ENCODE data around the gene ADORA1.

Gene ADORA1

GRCh38 chr1:203162403-203162802, 34.9 kb downstream of the ADORA1 start:
- no peak for DNase-seq

DNA sequence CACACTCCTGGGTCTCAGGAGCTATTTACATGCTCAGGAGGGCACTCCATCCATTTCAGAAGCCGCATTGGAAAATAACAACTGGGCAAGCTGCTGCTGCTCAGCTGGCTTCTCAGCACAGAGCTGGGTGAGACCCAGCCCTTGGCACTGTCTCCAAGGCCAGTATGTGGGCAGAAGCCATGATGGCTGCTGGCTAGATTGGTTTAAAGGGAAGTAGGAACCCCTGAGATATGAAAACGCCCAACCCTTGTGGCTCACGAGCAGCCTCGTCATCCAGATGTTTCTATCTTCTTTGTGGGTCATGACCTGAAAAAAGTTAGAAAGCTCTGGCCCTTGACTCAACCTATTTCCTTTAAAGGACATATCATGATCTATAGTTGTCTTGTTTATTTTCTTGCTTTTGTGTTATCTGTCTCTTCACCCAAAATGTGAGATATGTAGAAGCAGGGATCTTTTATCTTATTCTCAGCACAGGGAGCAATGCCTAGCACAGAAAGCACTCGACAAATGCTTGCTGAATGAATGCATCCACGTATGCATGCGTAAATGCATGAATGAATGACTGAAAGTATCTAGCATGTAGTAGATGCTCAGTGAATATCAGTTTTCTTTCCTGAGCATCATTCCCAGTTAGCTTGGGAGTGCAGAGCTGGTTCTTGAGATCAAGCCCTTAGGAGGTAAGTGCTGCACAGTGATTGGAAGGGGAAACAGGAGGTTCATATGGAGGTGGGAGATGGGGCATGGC, 36.5 kb downstream of the ADORA1 start:
- no peak for DNase-seq

GRCh38 chr1:203165101-203165799, 37.7 kb downstream of the ADORA1 start:
- DNase-seq, result no peak

GRCh38 chr1:203165800-203166161, 38.3 kb downstream of the ADORA1 start:
- no peak for DNase-seq

GRCh38 chr1:203166192-203166940, 38.8 kb downstream of the ADORA1 start:
- no peak for DNase-seq

DNA sequence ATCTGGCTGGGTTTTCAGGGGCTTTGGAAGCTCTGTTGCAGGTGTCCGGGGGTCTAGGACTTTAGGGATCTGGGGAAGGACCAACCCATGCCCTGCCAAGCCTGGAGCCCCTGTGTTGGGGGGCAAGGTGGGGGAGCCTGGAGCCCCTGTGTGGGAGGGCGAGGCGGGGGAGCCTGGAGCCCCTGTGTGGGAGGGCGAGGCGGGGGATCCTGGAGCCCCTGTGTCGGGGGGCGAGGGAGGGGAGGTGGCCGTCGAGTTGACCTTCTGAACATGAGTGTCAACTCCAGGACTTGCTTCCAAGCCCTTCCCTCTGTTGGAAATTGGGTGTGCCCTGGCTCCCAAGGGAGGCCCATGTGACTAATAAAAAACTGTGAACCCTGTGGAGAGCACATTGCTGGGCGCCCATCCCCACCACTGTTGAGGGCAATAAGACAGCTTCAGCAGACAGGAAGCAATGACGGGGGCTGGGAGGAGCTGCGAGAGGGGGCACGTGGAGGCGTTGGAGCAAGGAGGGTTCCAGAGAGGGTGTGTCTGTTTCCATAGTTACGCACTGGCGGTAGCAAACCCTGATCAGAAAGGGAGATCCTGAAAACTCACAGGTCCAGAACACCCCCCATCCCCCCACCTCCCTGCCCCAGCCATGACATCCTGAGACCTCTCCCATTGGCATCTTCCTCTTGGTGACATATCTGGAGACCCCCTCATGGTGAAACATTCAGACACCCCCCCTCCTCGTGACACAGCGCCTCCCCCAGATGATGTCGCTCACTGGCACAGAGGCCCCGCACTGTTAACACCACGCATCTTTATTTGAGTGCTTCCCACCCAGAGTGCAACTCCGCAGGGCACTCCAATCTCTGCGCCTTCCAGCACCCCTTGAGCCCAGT, 39.7 kb downstream of the ADORA1 start:
- no peak for DNase-seq

- DNase-seq, result no peak
These were observed 40.3 kb downstream of the ADORA1 start for GRCh38 chr1:203167913-203168200.

DNA sequence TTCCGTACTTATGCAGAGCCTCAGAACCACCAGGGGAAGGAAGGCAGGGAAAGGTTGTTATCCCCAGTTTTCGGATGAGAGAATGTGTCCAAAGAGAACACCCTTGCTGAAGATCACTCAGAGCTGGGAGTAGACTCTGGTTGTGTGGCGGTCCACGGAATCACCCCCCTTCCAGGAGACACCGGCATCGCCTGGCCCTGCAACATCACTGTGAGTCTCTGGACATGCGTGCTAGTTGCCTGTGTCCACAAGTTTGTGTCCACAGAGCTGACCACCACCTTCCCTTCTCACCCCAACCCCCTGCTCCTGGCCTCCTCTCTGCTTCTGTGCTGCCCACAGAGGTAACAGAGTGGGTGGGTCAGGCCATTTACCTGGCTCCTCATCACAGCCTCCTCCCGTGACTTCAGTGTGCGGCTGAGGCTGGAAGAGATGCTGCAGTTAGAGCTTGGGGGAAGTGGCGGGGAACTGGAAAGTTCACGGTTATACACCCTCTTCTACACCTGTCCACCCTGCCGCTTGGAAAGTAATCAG, 40.8 kb downstream of the ADORA1 start:
- DNase-seq, result no peak

DNA sequence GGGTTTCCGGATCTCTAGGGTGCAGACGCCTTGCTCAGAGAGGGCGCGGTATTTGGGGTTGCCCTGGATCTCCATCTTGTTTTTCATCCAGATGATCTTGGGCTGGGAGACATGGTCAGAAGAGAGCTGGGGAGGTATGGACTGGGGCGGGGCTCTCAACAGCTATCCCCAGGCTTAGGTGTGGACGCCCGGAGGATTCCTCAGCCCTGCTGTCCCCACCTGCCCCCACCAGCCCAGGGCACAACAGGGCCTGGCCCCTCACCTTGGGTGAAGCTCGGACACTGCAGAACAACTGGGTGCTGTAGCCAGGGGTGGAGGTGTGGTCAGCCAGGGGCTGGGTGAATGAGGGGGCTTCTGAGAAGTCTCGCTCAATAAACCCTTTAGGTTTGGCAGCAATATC, 41.5 kb downstream of the ADORA1 start:
- DNase-seq, result no peak

DNA sequence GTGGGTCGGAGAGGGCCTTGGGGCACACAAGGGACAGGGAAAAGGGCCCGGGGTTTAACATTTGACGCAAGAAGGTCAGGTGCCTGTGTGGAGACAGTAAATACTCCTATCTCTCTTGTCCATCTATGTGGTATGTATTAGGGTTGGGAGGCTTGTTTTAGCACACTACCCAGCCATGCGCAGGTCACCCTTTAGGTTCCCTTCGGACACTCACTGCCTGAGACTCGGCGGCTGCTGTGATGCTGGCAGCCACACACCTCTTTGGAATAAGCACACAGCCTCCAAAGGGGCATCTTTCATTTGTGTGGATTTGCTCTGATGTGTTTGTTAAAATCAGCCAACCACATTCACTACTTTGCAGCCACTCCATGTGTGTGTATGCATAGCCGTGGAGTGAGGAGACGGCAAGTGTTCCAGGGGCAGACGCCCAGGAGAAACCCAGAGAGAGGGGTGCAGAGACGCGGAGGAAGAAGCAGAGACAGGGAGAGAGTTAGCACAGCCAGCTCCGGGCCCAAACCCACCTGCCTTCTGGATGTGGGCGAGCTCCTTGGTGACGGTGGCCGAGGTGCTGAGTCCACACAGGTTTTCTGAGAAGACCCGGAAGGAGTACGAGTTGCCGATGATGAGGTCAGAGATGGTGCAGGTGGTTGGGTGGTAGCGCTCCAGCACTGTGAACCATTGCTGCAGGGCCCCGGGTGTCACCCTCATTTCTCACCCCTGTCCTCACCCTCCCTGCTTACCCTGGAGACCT, 42.4 kb downstream of the ADORA1 start:
- no peak for DNase-seq

GRCh38 chr1:203170625-203171330, 43.3 kb downstream of the ADORA1 start:
- DNase-seq, result no peak

DNA sequence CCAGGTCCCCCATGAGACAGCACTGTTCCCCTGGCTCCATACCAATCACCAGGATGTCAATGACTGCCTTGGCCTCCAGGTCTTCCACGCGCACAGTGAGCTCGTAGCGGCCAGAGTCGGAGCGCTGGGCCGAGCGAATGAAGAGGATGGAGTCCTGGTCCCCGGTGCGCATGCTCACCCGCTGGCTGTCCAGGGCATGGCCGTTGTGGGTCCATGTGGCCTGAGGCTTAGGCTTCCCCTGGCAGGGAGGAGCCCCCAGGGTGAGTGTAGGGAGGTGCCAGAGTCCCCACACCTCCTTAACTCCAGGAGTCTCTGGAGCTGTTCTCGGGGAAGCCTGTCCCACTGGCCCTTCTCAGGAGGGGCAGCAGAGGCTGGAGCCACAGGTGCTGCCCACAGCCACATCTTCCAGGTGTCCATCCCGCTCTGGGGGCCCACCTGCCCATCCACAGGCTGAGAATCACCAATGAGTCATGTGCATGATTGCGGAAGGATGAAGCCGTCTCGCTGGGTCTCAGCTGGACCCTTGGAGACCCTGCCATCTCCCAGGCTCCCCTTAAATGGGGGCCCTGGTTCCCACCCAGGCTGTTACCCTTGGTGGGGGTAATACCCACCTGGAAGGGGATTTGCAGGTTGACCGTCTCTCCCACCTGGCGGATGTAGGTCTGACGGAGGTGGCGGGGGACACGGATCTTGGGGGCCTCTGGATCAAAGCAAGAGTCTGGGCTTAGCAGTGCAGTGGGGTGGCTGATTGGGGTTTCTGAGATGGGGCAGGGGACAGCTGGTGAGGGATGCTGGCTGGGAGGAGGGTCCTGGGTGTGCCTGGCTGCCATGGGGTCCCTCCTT, 44.0 kb downstream of the ADORA1 start:
- no peak for DNase-seq

GRCh38 chr1:203172184-203173010, 44.9 kb downstream of the ADORA1 start:
- no peak for DNase-seq

- DNase-seq, result no peak
These were observed 45.6 kb downstream of the ADORA1 start for GRCh38 chr1:203173011-203173555.

DNA sequence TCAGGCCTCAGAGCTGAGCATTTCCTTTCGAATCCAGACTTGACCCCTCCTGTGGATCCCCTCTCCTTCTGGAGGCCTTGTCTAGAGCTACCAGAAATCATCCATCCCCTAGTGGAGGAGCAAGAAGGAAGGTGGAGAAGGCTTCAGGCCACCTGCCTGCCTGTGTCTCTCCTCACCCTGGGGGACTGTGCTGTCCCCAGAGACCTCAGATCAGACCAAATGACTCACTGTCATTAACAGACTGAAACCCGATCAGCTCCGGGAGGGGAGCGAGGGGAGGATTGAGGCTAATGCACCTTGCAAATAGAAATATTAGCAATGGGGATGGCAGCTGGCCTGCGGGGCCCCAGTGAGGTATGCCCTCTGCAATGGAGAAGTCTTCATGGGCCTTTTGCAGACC, 46.0 kb downstream of the ADORA1 start:
- no peak for DNase-seq

DNA sequence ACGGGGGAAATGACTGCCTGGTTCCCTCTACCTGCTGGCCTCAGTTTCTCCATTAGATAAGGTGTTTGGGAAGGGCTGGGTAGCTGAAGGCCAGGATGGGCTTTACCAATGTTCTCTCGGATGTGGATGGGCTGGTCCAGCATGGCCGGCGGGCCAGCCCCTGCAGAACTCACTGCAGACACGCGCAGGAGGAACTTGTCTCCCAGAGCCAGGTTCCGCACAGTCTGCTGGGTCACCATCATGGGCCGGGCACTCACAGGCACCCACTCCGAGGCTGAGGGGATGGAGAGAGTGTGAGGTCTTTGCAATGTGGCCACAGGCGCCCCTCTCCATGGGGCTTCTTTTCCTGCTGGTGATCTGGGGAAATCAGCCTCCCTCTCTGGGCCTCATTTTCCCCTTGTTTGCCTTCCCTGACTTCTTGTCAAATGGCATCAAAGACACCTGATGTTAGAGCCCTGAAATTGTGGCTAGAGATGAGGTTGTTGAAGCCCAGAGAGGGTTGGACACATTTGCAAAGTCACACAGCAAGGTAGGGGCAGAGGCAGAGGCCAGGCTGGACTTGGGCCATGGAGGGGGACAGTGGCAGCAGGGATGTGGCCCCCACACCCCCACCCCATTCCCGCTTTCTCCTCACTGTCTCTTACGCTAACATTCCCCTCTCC, 46.9 kb downstream of the ADORA1 start:
- DNase-seq, result no peak

GRCh38 chr1:203175237-203175826, 47.8 kb downstream of the ADORA1 start, which contains the start of gene MYBPH:
Gene MYBPH, minus strand, starts transcription at chr1:203175826. Its CDS starts 71 bp downstream, at chr1:203175755.
- DNase-seq, result no peak

GRCh38 chr1:203175827-203176241, 48.3 kb downstream of the ADORA1 start:
- no peak for DNase-seq

Measured in NCI-H774 (cell line).